BLaER1 (cell line): ENCODE data around the gene MLLT1.

Experiments
- H3K27ac ChIP-seq: shearing (Covaris generic); formaldehyde crosslinking; 2 replicates; pipeline ENCODE4 v1.8.1; 2022
- H3K27me3 ChIP-seq: shearing (Covaris generic); formaldehyde crosslinking; 2 replicates; pipeline ENCODE4 v1.8.1; 2022
- H3K36me3 ChIP-seq: shearing (Covaris generic); formaldehyde crosslinking; 2 replicates; pipeline ENCODE4 v1.8.1; 2022
- H3K4me1 ChIP-seq: shearing (Covaris generic); formaldehyde crosslinking; 2 replicates; pipeline ENCODE4 v1.8.1; 2022
- H3K4me2 ChIP-seq: shearing (Covaris generic); formaldehyde crosslinking; 2 replicates; pipeline ENCODE4 v1.8.1; 2022
- H3K4me3 ChIP-seq: shearing (Covaris generic); formaldehyde crosslinking; 2 replicates; pipeline ENCODE4 v1.8.1; 2022
- H3K9ac ChIP-seq: shearing (Covaris generic); formaldehyde crosslinking; 2 replicates; pipeline ENCODE4 v1.8.1; 2022
- H3K9me3 ChIP-seq: shearing (Covaris generic); formaldehyde crosslinking; 2 replicates; pipeline ENCODE4 v1.8.1; 2022
- H4K20me1 ChIP-seq: shearing (Covaris generic); formaldehyde crosslinking; 2 replicates; pipeline ENCODE4 v1.8.1; 2022
- Cebpa-rat ChIP-seq: shearing (Covaris generic); IDR thresholded peaks from 2 replicates; pipeline ENCODE4 v1.8.1; 2022

MLLT1 gene

DNA sequence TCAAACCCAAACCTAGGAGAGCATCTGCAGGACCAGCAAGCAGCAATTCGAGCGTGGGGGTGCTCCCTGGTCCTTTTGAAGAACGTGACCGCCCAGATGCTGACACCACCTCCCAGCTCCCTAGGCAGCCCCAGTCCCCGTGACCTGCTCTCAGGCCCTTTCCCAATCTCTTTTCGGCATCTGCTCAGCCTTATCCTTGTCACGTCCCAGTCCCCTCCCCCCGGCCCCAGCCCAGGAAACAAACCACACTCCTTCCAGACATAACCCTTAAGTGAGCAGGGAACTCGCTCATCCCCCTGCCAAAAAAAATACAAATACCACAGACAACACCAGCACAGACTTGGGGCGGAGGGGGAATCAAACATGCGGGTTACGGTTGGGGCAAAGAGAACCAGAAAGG lies 3.3 kb downstream of the MLLT1 start:
- Histone ChIP-seq H3K4me3 (no peak overlapping the region), H3K4me2 (peak overlapping the region; percentile 96), H3K27ac (no peak overlapping the region), H3K27me3 (no peaks in the 10 kb centered on the region), H3K9ac (peak overlapping the region; percentile 41; the same call in 1 of the 2 replicates), H3K4me1 (peaks cover 76% of the 10 kb centered on the region), H3K36me3 (peaks cover 64% of the 10 kb centered on the region), H4K20me1 (peaks cover 79% of the 10 kb centered on the region), H3K9me3 (peaks cover 4% of the 10 kb centered on the region; the same call in 1 of the 2 replicates)
- no peak for TF ChIP-seq Cebpa-rat

DNA sequence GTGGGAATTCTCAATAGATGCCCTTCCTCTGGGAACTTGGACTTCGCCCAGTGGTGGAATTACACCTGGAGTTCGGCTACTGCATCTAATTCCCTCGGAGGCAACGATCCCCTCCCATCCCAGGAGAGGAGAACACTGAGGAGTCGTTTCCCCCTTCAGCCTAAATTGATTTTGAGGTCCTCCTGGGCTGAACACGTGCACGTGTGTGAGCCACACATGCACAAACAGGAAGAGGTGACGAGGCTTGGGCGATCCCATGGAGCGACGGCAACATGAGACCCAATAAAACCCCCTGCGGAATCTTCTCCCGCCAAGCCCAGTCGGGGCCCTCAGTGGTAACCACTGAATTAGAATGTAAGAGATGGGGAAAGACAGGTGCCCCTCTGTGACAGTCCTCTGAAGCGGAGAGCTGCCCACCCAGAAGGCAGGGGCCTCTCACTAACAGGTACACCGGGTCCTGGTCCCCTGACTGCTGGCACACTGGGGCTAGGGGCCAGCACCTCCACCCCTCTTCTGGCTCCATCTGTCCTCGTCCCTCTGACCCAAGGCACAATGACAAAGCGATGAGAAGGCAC lies 4.5 kb downstream of the MLLT1 start:
- TF ChIP-seq Cebpa-rat: no peak
- H3K27ac ChIP-seq: no peak overlapping the region

DNA sequence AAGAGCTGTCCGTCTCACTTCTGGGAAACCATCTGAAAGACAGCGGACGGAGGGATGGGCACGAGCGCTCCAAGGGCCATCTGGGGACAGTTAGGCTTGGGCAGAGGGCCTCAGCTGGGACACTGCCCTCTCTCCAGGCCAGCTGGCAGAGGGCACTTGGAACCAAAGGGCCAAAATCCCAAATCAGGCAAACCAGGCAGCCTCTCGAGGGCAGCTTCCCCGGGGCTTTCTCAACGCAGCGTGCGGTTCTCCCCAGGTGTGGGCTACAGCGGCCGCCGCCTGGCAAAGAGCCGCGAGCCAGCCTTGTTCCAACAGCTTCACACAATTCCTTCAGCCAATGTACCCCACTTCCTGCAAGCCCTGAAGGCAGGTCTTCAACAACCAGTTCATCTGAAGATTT lies 5.0 kb downstream of the MLLT1 start:
- Histone ChIP-seq H3K9me3 (no peaks in the 10 kb centered on the region), H3K36me3 (peaks cover 81% of the 10 kb centered on the region), H3K4me2 (peak overlapping the region; percentile 96), H3K4me1 (peaks cover 79% of the 10 kb centered on the region), H3K9ac (no peak overlapping the region), H4K20me1 (peaks cover 96% of the 10 kb centered on the region), H3K4me3 (no peak overlapping the region), H3K27me3 (no peaks in the 10 kb centered on the region), H3K27ac (peak overlapping the region; percentile 32; the same call in 1 of the 2 replicates)
- TF ChIP-seq Cebpa-rat: no peak

More for the DNA sequence above, 4.5 kb downstream of the MLLT1 start:
- H3K4me3 ChIP-seq: no peak overlapping the region
- H3K4me2 ChIP-seq: peak overlapping the region; percentile 96
- H4K20me1 ChIP-seq: peaks cover 91% of the 10 kb centered on the region
- no peaks in the 10 kb centered on the region; the same call in 1 of the 2 replicates for H3K9me3 ChIP-seq
- no peaks in the 10 kb centered on the region for H3K27me3 ChIP-seq
- H3K36me3 ChIP-seq: peaks cover 76% of the 10 kb centered on the region
- H3K9ac ChIP-seq: 0 out of 2 replicates have a peak overlapping the region, but pooled peaks have one; percentile 19
- H3K4me1 ChIP-seq: peaks cover 79% of the 10 kb centered on the region

DNA sequence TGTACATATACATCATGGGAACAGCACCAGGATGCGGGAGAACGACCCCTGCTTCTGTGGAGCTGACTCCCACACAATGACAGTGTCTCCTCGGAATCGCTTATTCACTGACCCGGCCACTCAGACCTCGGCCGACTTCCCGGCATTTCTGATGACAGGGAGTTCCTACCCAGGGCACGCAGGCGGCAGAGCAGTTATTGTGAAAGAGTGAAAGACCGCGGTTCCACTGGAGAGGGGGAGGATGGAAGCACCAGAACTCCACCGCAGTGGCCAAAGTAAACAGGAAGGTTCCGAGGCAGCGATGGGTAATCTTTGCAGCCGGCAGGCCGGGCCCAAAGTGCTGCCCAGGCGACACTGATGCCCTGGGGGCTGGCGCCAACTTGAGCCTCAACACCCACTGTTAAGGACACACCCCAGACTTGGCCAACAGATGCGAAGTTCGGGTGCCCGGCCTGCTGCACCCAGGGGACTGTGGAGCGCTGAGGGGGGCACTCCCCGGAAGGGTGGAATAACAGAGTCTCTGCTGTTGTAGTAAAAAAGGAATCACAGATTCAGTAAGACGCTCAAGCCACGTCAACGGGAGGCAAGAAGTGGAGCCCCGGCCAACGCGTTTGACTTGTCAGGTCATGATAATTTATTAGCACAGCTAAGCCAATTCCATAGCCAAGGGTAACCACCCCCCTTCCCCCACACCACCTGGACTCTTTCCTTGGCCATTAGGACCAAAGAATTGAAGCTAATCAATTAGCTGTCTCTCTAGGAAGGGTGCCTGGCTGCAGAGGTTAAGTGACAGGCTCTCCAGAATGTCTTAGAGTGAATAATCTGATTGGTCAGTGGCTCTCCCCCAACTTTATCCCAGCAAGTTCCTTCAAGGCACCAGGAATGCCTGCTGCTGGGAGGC lies 5.8 kb downstream of the MLLT1 start:
- no peaks in the 10 kb centered on the region for H3K9me3 ChIP-seq
- peaks cover 100% of the 10 kb centered on the region for H4K20me1 ChIP-seq
- H3K4me2 ChIP-seq: peak overlapping the region; percentile 96; the same call in 1 of the 2 replicates
- peaks cover 89% of the 10 kb centered on the region for H3K36me3 ChIP-seq
- peak overlapping the region; percentile 32; the same call in 1 of the 2 replicates for H3K27ac ChIP-seq
- no peak overlapping the region for H3K9ac ChIP-seq
- no peaks in the 10 kb centered on the region for H3K27me3 ChIP-seq
- peaks cover 78% of the 10 kb centered on the region for H3K4me1 ChIP-seq
- no peak overlapping the region for H3K4me3 ChIP-seq
- no peak for TF ChIP-seq Cebpa-rat

DNA sequence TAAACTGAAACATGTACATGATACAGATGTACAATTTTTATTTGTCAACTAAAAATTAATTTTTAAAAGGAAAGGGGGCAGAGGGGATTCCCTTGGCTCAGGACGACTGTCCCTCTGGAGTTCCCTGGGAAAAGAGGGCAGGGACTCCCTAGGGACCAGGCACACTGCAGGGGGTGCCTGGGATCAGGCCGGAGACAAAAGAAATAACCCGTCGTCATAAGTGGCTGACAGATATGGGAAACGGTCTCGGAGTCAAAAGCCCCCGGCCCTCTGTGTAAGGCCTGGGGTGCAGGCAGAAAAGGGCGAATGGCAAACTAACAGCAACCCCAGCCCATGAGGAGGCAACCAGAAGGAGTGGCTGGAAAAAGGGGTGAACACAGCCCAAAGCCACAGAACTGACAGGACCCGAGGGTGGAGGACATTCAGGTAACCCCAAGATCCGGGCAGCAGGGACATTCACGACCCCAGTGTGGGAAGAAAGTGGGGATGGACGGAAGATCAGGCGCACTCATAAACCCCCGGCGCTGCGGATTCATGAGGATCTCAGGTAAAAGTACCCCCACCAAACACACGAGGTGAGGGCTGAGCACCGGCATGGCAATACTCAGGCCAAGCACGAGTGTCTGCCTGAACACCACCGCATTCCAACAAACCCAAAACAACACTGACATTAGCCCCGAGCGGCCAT lies 6.7 kb downstream of the MLLT1 start:
- Histone ChIP-seq H4K20me1 (peaks cover 100% of the 10 kb centered on the region), H3K9me3 (no peaks in the 10 kb centered on the region), H3K4me3 (no peak overlapping the region), H3K27ac (0 out of 2 replicates have a peak overlapping the region, but pooled peaks have one; percentile 18), H3K9ac (0 out of 2 replicates have a peak overlapping the region, but pooled peaks have one; percentile 15), H3K36me3 (peaks cover 96% of the 10 kb centered on the region), H3K4me2 (no peak overlapping the region), H3K4me1 (peaks cover 69% of the 10 kb centered on the region), H3K27me3 (no peaks in the 10 kb centered on the region)
- TF ChIP-seq Cebpa-rat: no peak

DNA sequence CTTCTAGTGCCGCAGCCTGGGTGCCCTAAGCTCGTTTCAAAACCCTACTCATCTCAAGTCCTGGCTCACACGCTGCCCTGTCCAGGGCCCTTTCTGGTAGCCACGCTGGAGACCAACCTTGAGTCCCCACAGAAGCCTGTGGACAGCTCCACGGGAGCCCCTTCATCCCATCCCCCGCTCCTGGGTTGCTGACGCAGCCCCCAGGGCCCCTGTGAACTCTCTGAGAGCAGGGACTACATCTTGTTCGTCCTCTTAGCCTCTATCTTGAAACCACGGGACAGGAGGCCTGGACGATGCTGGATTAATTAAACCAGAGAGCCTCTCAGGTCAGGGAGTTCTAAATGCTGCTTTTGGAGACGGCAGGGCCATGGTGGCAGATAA lies 7.4 kb downstream of the MLLT1 start:
- H3K4me3 ChIP-seq: no peak overlapping the region
- H3K9ac ChIP-seq: 0 out of 2 replicates have a peak overlapping the region, but pooled peaks have one; percentile 15
- no peak for TF ChIP-seq Cebpa-rat
- H4K20me1 ChIP-seq: peaks cover 100% of the 10 kb centered on the region
- no peaks in the 10 kb centered on the region for H3K9me3 ChIP-seq
- peak overlapping the region; percentile 30; the same call in 1 of the 2 replicates for H3K27ac ChIP-seq
- peak overlapping the region; percentile 5; the same call in 1 of the 2 replicates for H3K4me2 ChIP-seq
- H3K4me1 ChIP-seq: peaks cover 63% of the 10 kb centered on the region
- peaks cover 96% of the 10 kb centered on the region for H3K36me3 ChIP-seq
- no peaks in the 10 kb centered on the region for H3K27me3 ChIP-seq

DNA sequence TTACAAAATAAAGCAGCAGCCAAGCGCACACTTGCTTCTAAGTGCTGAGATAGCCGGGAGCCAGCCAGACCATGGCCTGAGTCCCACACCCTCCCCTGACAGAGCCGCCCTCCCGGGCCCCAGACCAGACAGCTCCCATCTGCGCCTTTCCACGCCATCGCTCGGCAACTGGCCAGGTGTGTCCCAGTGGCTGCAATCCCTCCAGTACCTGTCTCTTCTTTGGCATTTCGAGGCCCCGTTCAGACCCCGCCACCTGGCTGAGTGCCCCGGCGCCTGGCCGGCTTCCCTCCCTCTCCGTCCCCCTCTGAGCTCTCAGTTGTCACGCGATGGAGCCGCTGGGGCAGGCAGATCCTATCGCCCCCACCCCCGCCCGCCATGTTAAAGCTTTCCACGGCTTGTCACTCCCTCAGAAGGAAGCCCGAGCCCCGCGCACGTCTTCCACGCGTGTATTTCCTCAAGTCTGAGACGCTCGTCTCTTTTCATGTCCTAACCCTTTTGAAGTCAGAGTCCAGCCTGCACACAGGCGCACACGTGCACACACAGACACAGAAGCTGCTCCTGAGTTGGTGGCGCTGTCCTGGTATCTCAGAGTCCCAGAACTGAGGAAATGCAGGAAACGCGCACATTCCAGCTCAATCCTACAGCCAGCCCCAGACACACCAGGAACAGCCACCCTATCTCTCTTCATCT lies 7.9 kb downstream of the MLLT1 start:
- Histone ChIP-seq H3K9ac (0 out of 2 replicates have a peak overlapping the region, but pooled peaks have one; percentile 15), H3K27ac (peak overlapping the region; percentile 30; the same call in 1 of the 2 replicates), H3K4me1 (peaks cover 57% of the 10 kb centered on the region), H3K4me3 (no peak overlapping the region), H3K9me3 (no peaks in the 10 kb centered on the region), H3K27me3 (no peaks in the 10 kb centered on the region), H3K4me2 (0 out of 2 replicates have a peak overlapping the region, but pooled peaks have one; percentile 5), H4K20me1 (peaks cover 100% of the 10 kb centered on the region), H3K36me3 (peaks cover 96% of the 10 kb centered on the region)
- TF ChIP-seq Cebpa-rat: no peak

DNA sequence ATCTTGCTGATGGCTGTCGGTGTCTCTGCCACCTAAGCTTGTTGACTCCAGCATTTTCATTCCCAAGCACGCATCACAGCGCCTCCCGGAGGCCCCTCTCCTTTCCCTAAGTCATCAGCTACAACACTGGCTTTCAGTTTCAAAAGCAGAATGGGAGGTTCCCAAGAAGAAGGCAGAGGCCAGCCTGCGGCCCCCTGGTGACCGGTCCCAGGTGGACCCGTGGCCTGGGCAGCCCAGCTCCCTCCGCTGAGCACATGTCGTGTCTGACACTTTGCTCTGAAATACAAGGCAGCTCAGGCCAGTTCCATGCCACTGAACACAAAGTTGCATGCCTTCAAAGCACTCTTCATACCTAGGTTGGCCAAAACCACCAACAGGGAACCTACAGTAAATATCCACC lies 8.5 kb downstream of the MLLT1 start:
- no peak overlapping the region for H3K4me3 ChIP-seq
- no peak overlapping the region for H3K4me2 ChIP-seq
- no peak overlapping the region for H3K27ac ChIP-seq
- no peak for TF ChIP-seq Cebpa-rat
- H3K9ac ChIP-seq: no peak overlapping the region
- peaks cover 96% of the 10 kb centered on the region for H3K36me3 ChIP-seq
- no peaks in the 10 kb centered on the region for H3K27me3 ChIP-seq
- H3K9me3 ChIP-seq: no peaks in the 10 kb centered on the region
- H3K4me1 ChIP-seq: peaks cover 51% of the 10 kb centered on the region
- peaks cover 100% of the 10 kb centered on the region for H4K20me1 ChIP-seq

DNA sequence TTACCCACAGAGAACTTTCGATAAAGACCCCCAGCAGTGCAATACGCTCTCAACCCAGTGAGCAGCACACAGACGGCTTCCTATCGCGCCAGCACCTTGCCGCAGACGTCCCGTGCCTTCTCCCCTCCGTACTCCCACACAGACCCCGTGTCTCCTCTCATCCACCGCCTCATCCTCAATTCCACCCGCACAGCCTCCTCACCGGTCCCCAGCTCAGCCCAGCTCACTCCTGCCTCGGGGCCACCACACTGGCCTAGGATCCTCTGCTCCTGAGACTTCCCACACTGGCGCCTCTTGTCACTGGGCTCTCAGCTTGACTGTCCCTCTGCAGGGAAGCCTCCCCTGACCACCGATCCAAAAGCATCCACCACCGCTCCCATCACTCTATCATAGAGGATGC lies 9.0 kb downstream of the MLLT1 start:
- Histone ChIP-seq H3K27ac (no peak overlapping the region), H4K20me1 (peaks cover 100% of the 10 kb centered on the region), H3K9ac (no peak overlapping the region), H3K4me1 (peaks cover 47% of the 10 kb centered on the region), H3K9me3 (no peaks in the 10 kb centered on the region), H3K27me3 (no peaks in the 10 kb centered on the region), H3K4me2 (no peak overlapping the region), H3K4me3 (no peak overlapping the region), H3K36me3 (peaks cover 96% of the 10 kb centered on the region)
- TF ChIP-seq Cebpa-rat: no peak
